Dendritic cell treated with granulocyte-macrophage colony-stimulating factor and Interleukin-4, amounts not matched to agents 40 ng/mL and 50 ng/mL, for 4 days (primary cell): ENCODE measurements around the gene DDAH1.
"Not testable (repeated sequence)": the region's sequence is repeated elsewhere in the genome, so short reads cannot be mapped to it uniquely, and the experiment has no call there.

ENCODE experiments used
- H3K27ac Mint-ChIP-seq: one replicate; pipeline ENCODE4 v1.8.0; 2022; ENCODE audit warnings: mild to moderate bottlenecking, mixed read lengths
- H3K27me3 Mint-ChIP-seq: one replicate; pipeline ENCODE4 v1.8.0; 2022; ENCODE audit warnings: mild to moderate bottlenecking, mixed read lengths
- H3K36me3 Mint-ChIP-seq: one replicate; pipeline ENCODE4 v1.8.0; 2022; ENCODE audit warnings: low read depth, mixed read lengths
- H3K4me1 Mint-ChIP-seq: one replicate; pipeline ENCODE4 v1.8.0; 2022; ENCODE audit warnings: low read depth, mixed read lengths
- H3K4me3 Mint-ChIP-seq: one replicate; pipeline ENCODE4 v1.8.0; 2022; ENCODE audit warnings: mild to moderate bottlenecking, moderate library complexity, mixed read lengths
- H3K9me3 Mint-ChIP-seq: one replicate; pipeline ENCODE4 v1.8.0; 2022; ENCODE audit warnings: mixed read lengths
- intact Hi-C: fragments of 100-400 bp; cut with micrococcal nuclease; formaldehyde crosslinking; loops from one replicate; pipeline ENCODE4 v1.15.0; 2022

The DDAH1 gene

GRCh38 chr1:85361606-85362296 is 103.2 kb downstream of the DDAH1 start:
- Mint-ChIP-seq H3K27ac (no peak overlapping the region), H3K4me1 (no peaks in the 10 kb centered on the region), H3K9me3 (no peaks in the 10 kb centered on the region), H3K27me3 (no peaks in the 10 kb centered on the region), H3K4me3 (no peak overlapping the region), H3K36me3 (no peaks in the 10 kb centered on the region)
- intact Hi-C loops: no loop called here

- Mint-ChIP-seq H3K9me3 (no peaks in the 10 kb centered on the region), H3K27me3 (no peaks in the 10 kb centered on the region), H3K4me3 (no peak overlapping the region), H3K4me1 (no peaks in the 10 kb centered on the region), H3K27ac (no peak overlapping the region), H3K36me3 (no peaks in the 10 kb centered on the region)
- intact Hi-C loops: no loop called here
Measured at GRCh38 chr1:85360730-85361493, 104.0 kb downstream of the DDAH1 start.

GRCh38 chr1:85359874-85360721 is 104.9 kb downstream of the DDAH1 start:
- Mint-ChIP-seq H3K4me3 (no peak overlapping the region), H3K9me3 (no peaks in the 10 kb centered on the region), H3K4me1 (no peaks in the 10 kb centered on the region), H3K27me3 (no peaks in the 10 kb centered on the region), H3K27ac (no peak overlapping the region), H3K36me3 (no peaks in the 10 kb centered on the region)
- intact Hi-C loops: no loop called here

- no peaks in the 10 kb centered on the region for H3K9me3 Mint-ChIP-seq
- intact Hi-C loops: no loop called here
- H3K27me3 Mint-ChIP-seq: no peaks in the 10 kb centered on the region
- H3K4me3 Mint-ChIP-seq: no peak overlapping the region
- no peak overlapping the region for H3K27ac Mint-ChIP-seq
- H3K36me3 Mint-ChIP-seq: no peaks in the 10 kb centered on the region
- H3K4me1 Mint-ChIP-seq: no peaks in the 10 kb centered on the region
Measured at GRCh38 chr1:85358702-85359438, 106.1 kb downstream of the DDAH1 start.

- H3K27me3 Mint-ChIP-seq: no peaks in the 10 kb centered on the region
Measured at GRCh38 chr1:85357817-85358216, 107.1 kb downstream of the DDAH1 start.

GRCh38 chr1:85356130-85356529 is 108.8 kb downstream of the DDAH1 start:
- intact Hi-C loops: no loop called here
- Mint-ChIP-seq H3K4me3 (no peak overlapping the region), H3K36me3 (no peaks in the 10 kb centered on the region), H3K27ac (no peak overlapping the region), H3K9me3 (no peaks in the 10 kb centered on the region), H3K4me1 (no peaks in the 10 kb centered on the region), H3K27me3 (no peaks in the 10 kb centered on the region)

More at GRCh38 chr1:85357817-85358216, 107.1 kb downstream of the DDAH1 start:
- Mint-ChIP-seq H3K4me3 (no peak overlapping the region), H3K9me3 (no peaks in the 10 kb centered on the region), H3K27ac (no peak overlapping the region), H3K4me1 (no peaks in the 10 kb centered on the region), H3K36me3 (no peaks in the 10 kb centered on the region)
- intact Hi-C loops: no loop called here

- intact Hi-C loops: no loop called here
- Mint-ChIP-seq H3K4me1 (no peaks in the 10 kb centered on the region), H3K4me3 (no peak overlapping the region), H3K36me3 (no peaks in the 10 kb centered on the region), H3K27ac (no peak overlapping the region), H3K9me3 (no peaks in the 10 kb centered on the region), H3K27me3 (no peaks in the 10 kb centered on the region)
Measured at GRCh38 chr1:85352055-85352454, 112.9 kb downstream of the DDAH1 start.

- H3K27ac Mint-ChIP-seq: no peak overlapping the region
- intact Hi-C loops: no loop called here
- H3K27me3 Mint-ChIP-seq: no peaks in the 10 kb centered on the region
- no peak overlapping the region for H3K4me3 Mint-ChIP-seq
- no peaks in the 10 kb centered on the region for H3K9me3 Mint-ChIP-seq
- H3K4me1 Mint-ChIP-seq: no peaks in the 10 kb centered on the region
- no peaks in the 10 kb centered on the region for H3K36me3 Mint-ChIP-seq
Measured at GRCh38 chr1:85351202-85351828, 113.6 kb downstream of the DDAH1 start.

- Mint-ChIP-seq H3K36me3 (no peaks in the 10 kb centered on the region), H3K4me1 (no peaks in the 10 kb centered on the region), H3K27ac (no peak overlapping the region), H3K27me3 (peaks cover 3% of the 10 kb centered on the region), H3K4me3 (no peak overlapping the region), H3K9me3 (no peaks in the 10 kb centered on the region)
- intact Hi-C loops: no loop called here
Measured at GRCh38 chr1:85349224-85349623, 115.7 kb downstream of the DDAH1 start.

GRCh38 chr1:85347908-85348307 is 117.1 kb downstream of the DDAH1 start:
- Mint-ChIP-seq H3K4me3 (no peak overlapping the region), H3K27ac (no peak overlapping the region), H3K36me3 (no peaks in the 10 kb centered on the region), H3K27me3 (peaks cover 3% of the 10 kb centered on the region), H3K9me3 (no peaks in the 10 kb centered on the region), H3K4me1 (no peaks in the 10 kb centered on the region)
- intact Hi-C loops: no loop called here

- H3K27ac Mint-ChIP-seq, intact Hi-C loops, H3K9me3 Mint-ChIP-seq, H3K4me1 Mint-ChIP-seq, H3K36me3 Mint-ChIP-seq, H3K27me3 Mint-ChIP-seq, H3K4me3 Mint-ChIP-seq: not testable (repeated sequence)
Measured at GRCh38 chr1:85347275-85347674, 117.7 kb downstream of the DDAH1 start.

GRCh38 chr1:85344256-85344694 is 120.7 kb downstream of the DDAH1 start:
- intact Hi-C loops: no loop called here
- no peak overlapping the region for H3K27ac Mint-ChIP-seq
- no peaks in the 10 kb centered on the region for H3K4me1 Mint-ChIP-seq
- H3K27me3 Mint-ChIP-seq: peaks cover 26% of the 10 kb centered on the region
- no peaks in the 10 kb centered on the region for H3K36me3 Mint-ChIP-seq
- no peak overlapping the region for H3K4me3 Mint-ChIP-seq
- no peaks in the 10 kb centered on the region for H3K9me3 Mint-ChIP-seq

GRCh38 chr1:85343612-85344255 is 121.2 kb downstream of the DDAH1 start:
- Mint-ChIP-seq H3K36me3 (no peaks in the 10 kb centered on the region), H3K27ac (no peak overlapping the region), H3K4me3 (no peak overlapping the region), H3K27me3 (peaks cover 29% of the 10 kb centered on the region), H3K4me1 (no peaks in the 10 kb centered on the region), H3K9me3 (no peaks in the 10 kb centered on the region)
- intact Hi-C loops: no loop called here
